NCI-H187 (cell line): ENCODE results near the gene NSG2.

Experiments used
- DNase-seq, 2 experiments: peaks; one replicate each; lab custom pipeline; 2025; lab: John Stamatoyannopoulos, UW

NSG2 gene

DNA sequence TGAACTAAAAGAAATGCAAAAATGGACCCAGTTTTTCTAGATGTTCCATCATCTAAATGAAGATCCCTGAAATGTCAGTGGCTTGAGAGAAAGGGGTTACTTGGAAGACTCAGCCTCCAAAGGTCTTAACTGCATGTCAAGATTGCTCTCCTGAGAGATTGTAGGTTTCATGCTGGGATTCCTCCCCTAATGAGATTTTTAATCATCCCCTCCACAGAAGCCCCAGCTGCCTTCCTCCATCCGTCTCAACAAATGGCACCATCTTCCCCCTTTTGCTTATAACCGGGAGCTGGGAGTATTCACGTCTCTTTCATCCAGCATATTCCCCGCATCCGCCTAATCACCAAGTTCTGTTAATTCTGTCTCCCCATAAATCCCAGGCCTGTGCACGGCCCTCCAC, 104.5 kb downstream of the NSG2 start:
- DNase-seq, result no peak

DNA sequence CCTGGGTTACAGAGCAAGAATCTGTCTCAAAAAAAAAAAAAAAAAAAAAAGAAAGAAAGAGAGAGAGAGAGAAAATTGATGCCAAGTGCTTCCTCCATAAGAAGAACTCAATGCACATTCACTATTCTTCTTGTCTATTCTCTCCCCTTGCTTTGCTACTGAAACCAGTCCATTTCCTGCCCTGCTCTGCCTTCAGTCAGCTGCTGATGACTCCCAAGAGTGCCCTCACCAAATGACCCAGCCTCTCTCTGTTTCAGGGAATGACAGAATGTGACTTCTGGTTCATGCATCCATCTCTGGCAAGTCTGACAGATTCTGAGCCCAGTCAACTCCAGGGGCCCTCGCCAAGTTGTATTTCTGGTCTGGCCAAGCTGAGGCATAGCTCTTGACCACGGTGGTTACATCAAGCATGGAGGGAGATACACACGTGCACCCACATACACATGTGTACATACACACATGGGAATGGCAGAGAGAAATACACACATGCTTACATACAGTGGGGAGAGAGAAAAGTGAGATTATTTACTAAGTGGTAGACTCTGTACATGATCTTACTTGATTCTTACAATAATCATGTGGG, 106.2 kb downstream of the NSG2 start:
- DNase-seq, result no peak

DNA sequence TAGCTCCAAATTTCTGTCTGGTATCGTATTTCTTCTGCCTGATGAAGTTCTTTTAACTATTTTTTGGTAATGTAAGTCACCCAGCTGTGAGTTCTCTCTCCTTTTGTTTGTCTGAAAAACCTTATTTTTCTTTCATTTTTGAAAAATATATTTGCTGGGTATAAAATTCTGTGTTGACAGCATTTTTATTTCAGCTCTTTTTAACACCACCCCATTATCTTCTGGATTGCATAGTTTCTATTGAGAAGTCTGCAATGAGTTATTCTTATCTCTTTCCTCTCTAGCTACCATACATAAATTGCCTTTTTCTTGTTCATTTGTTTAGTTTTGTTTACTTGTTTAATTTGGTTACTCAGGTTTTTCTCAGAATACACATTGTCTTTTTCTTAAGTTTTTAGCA, 109.1 kb downstream of the NSG2 start:
- DNase-seq, result no peak

DNA sequence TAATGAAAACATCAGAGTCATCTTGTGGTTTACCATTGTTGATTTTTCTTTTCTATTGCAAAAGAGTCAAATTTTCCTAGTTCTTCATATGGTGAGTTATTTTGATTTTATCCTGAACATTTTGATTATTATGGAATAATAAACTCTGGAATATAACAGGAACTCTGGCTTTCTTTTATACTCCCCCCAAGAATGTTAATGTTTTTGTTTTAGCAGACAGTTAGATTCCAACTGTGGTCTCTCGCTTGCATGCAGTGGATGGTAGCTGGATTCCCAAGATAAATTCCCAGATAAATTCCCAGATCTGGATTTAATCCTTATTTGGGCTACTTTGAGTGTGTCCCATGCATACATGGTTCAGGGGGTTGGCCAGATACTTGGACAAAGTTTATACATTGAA, 109.8 kb downstream of the NSG2 start:
- DNase-seq, result no peak

DNA sequence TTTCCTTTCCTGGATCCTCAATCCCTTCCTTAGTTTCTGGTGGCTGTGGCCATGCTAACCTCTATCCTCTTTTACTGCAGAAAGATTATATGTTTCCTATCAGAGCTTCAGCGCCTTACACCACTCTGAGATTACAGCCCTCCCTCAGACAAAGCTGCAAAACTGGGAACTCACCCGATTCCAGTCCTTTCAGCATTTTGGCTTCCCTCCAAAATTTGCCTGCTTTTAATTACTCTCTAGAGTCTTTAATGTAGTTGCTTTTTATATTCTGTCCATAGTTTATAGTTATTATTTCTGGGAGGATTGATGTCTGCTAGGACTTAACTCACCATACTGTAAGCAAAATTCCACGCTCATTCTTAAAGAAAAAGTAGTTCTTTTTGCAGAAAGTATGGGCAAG, 110.2 kb downstream of the NSG2 start:
- DNase-seq, result no peak

DNA sequence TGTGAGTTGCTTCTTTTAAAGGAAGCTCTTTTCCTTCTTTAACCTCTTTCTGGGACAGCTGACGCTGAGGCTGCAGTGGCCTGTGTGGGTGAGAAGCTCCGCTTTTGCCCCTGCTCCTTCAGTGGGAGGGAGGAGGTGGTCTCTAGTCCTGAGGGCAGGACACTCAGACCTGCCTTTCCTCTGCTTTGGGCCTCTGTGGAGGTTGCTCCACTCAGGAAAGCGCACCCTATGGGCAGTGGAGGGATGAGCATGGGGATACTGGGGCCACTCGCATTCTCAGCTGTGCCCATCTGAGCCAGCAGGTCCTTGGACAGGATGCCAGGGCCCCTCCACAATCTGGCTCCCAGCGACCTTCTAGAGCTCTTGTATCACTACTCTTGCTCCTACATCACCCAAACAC, 111.5 kb downstream of the NSG2 start:
- no peak for DNase-seq
